Bronchial epithelial cell (primary cell): ENCODE results near the gene PSPC1. TPM values are rescaled to one million over a fixed set of nuclear protein-coding genes. Genes with fewer than 3 reads are reported as not detected.
A peak's percentile ranks its signal among the peaks of the same experiment; 100 is the strongest.

Source experiments
- DNase-seq: peaks from one replicate; pipeline ENCODE4 v3.0.0-alpha.2; 2010; ENCODE audit warnings: low read depth
- FAIRE-seq: peaks from 2 replicates; lab custom pipeline; 2011; peaks lifted over from hg19 to GRCh38; lab: Jason Lieb, UNC
- H3K27me3 ChIP-seq: 2 replicates; pipeline ENCODE4 v1.5.1; 2011; ENCODE audit warnings: low read length; ENCODE audit not compliant: control insufficient read depth, insufficient read depth
- H3K36me3 ChIP-seq: 2 replicates; pipeline ENCODE4 v1.5.1; 2011; ENCODE audit warnings: low read length; ENCODE audit not compliant: control insufficient read depth, insufficient read depth
- H3K4me3 ChIP-seq: 2 replicates; pipeline ENCODE4 v1.5.1; 2011; ENCODE audit warnings: mild to moderate bottlenecking, low read depth, low read length, control low read depth
- total RNA-seq: library from RNA; depleted of rRNA; stranded (reverse); fragments of >200 nt; gene quantifications from 2 replicates; pipeline ENCODE4 v1.2.1, GENCODE V29; 2014
- TF ChIP-seq, protein P1 (sequence below): IDR thresholded peaks from 2 replicates; pipeline ENCODE4 v1.5.1; 2011; ENCODE audit warnings: mild to moderate bottlenecking, moderate library complexity, low read length, control low read depth, inconsistent platforms; ENCODE audit not compliant: insufficient read depth, severe bottlenecking

Gene PSPC1
- total RNA-seq, 1 donor from 2014 or later: 37.4 TPM

- H3K4me3 ChIP-seq: no peak overlapping the region
- H3K27me3 ChIP-seq: no peaks in the 10 kb centered on the region
- TF ChIP-seq, protein P1, sequence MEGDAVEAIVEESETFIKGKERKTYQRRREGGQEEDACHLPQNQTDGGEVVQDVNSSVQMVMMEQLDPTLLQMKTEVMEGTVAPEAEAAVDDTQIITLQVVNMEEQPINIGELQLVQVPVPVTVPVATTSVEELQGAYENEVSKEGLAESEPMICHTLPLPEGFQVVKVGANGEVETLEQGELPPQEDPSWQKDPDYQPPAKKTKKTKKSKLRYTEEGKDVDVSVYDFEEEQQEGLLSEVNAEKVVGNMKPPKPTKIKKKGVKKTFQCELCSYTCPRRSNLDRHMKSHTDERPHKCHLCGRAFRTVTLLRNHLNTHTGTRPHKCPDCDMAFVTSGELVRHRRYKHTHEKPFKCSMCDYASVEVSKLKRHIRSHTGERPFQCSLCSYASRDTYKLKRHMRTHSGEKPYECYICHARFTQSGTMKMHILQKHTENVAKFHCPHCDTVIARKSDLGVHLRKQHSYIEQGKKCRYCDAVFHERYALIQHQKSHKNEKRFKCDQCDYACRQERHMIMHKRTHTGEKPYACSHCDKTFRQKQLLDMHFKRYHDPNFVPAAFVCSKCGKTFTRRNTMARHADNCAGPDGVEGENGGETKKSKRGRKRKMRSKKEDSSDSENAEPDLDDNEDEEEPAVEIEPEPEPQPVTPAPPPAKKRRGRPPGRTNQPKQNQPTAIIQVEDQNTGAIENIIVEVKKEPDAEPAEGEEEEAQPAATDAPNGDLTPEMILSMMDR: no peak
- peaks cover 2% of the 10 kb centered on the region for H3K36me3 ChIP-seq
- DNase-seq: no peak
- no peak for FAIRE-seq
These were observed 28.5 kb upstream of the PSPC1 start for GRCh38 chr13:19810996-19811881.

DNA sequence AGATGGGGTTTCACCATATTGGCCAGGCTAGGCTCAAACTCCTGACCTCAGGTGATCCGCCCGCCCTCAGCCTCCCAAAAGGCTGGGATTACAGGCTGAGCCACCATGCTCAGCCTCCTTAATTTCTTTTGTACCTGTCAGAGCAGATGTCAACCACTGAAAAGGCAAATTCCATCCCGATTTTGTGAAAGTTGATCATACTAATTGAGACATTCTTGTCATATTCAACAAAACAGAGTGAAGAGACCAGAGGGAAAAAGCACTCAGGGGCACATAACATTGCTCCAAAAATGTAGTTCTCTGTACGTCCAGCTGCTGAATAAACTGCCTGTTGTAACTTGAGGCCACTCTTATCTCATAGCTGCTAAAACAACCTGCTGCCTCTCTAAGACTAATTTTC is 27.4 kb upstream of the PSPC1 start:
- TF ChIP-seq, protein P1: no peak
- DNase-seq: no peak
- no peak for FAIRE-seq
- Histone ChIP-seq H3K36me3 (no peaks in the 10 kb centered on the region), H3K27me3 (no peaks in the 10 kb centered on the region), H3K4me3 (no peak overlapping the region)

DNA sequence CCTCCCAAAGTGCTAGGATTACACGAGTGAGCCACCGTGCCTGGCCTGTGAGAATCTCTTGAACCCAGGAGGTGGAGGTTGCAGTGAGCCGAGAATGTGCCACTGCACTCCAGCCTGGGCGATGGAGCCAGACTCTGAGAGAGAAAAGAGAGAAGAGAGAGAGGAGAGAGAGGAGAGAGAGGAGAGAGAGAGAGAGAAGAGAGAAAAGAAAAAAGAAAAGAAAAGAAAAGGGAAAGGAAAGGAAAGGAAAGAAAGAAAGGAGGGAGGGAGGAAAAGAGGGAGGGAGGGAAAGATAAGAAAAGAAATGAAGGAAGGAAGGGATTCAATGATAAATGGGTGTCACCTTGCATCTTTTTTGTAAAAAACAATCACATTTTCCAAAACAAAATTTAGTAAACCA is 23.0 kb upstream of the PSPC1 start:
- DNase-seq (no peak), FAIRE-seq (no peak)
- TF ChIP-seq, protein P1: no peak
- Histone ChIP-seq H3K36me3 (no peaks in the 10 kb centered on the region), H3K4me3 (no peak overlapping the region), H3K27me3 (no peaks in the 10 kb centered on the region)

DNA sequence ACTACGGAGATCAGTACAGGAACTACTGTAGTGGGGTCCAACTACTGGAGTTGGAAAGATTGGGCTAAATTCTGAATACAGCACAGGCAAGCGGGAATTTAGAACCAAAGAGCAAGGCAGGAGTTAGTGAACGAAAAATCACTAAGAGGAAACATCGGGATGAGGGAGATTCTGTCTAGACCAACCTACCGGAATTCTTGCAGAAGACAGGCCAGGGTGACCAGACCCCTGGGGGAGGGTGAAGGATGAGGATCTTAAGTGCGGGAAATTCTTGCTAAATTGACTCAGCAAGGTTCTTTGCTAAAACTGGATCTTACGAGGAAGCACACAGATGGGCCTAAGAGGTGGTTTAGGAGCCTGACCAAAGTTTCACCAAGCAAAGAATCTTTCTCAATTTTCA is 13.2 kb upstream of the PSPC1 start:
- no peak for FAIRE-seq

DNA sequence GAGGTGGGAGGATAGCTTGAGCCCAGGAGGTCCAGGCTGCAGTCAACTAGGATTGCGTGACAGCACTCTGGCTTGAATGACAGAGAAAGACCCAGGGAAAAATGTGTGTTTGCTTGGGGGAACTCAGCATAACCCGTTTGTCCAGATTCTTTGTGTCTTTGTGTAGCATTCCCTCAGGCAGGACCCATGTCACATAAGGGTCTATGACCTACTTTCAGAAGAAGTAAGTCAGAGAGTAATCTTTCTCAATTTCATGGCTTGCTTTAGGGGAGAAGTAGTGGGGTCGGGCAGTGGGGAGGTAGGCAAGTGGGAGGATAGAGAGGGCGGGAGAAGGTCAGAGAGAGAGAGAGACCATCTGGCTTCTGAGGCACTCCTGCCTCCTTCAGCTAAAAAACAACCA is 11.9 kb upstream of the PSPC1 start:
- DNase-seq (peak; percentile 91), FAIRE-seq (no peak)
- TF ChIP-seq, protein P1: no peak
- H3K36me3 ChIP-seq: no peaks in the 10 kb centered on the region
- H3K4me3 ChIP-seq: no peak overlapping the region
- H3K27me3 ChIP-seq: no peaks in the 10 kb centered on the region

More for the DNA sequence above, 13.2 kb upstream of the PSPC1 start:
- TF ChIP-seq, protein P1: no peak
- Histone ChIP-seq H3K27me3 (no peaks in the 10 kb centered on the region), H3K36me3 (no peaks in the 10 kb centered on the region), H3K4me3 (no peak overlapping the region)
- no peak for DNase-seq
